Measurements from ENCODE around the gene CHRDL1.

DNA sequence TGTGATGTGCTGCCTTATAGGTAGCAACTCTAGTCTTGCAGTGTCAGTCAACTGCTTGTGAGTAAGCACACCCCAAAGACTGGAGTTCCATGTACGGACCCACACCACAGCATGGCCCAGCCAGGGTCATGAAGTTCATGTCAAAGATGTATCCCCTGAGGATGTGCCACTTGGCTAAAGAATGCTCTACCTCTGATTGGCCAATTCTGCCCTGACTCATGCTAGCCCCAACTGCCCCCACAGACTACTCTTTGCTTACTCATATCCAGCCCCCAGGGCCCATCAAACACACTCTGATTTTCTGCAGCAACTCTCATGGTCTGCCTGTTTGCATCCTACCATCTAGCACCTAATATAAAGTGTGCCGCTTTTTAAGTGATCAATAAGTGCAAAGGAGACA lies 62.5 kb downstream of the CHRDL1 start:
- TF ChIP-seq, protein P1, sequence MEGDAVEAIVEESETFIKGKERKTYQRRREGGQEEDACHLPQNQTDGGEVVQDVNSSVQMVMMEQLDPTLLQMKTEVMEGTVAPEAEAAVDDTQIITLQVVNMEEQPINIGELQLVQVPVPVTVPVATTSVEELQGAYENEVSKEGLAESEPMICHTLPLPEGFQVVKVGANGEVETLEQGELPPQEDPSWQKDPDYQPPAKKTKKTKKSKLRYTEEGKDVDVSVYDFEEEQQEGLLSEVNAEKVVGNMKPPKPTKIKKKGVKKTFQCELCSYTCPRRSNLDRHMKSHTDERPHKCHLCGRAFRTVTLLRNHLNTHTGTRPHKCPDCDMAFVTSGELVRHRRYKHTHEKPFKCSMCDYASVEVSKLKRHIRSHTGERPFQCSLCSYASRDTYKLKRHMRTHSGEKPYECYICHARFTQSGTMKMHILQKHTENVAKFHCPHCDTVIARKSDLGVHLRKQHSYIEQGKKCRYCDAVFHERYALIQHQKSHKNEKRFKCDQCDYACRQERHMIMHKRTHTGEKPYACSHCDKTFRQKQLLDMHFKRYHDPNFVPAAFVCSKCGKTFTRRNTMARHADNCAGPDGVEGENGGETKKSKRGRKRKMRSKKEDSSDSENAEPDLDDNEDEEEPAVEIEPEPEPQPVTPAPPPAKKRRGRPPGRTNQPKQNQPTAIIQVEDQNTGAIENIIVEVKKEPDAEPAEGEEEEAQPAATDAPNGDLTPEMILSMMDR (IDR thresholded peaks at IDR 0.05): no peak
- TF ChIP-seq EZH2 (IDR thresholded peaks at IDR 0.05; ENCODE audit: borderline replicate concordance, insufficient read depth, low read depth, low read length, poor library complexity, severe bottlenecking): no peak
